GM19099 (cell line): ENCODE measurements around the gene PAM.

Source experiments
- POLR2A ChIP-seq: IDR thresholded peaks from 3 replicates; pipeline ENCODE4 v1.6.1; 2011; ENCODE audit warnings: low read depth; ENCODE audit not compliant: insufficient read length; ENCODE audit errors: extremely low read depth

Gene PAM

GRCh38 chr5:102873379-102873932, 118.4 kb downstream of the PAM start:
- TF ChIP-seq POLR2A: no peak

GRCh38 chr5:102874054-102874453, 118.9 kb downstream of the PAM start:
- no peak for TF ChIP-seq POLR2A

- TF ChIP-seq POLR2A: no peak
Observed at GRCh38 chr5:102875721-102876123, 120.6 kb downstream of the PAM start.

GRCh38 chr5:102876610-102877009, 121.5 kb downstream of the PAM start:
- no peak for TF ChIP-seq POLR2A

GRCh38 chr5:102879741-102880140, 124.6 kb downstream of the PAM start:
- no peak for TF ChIP-seq POLR2A

- TF ChIP-seq POLR2A: no peak
Observed at GRCh38 chr5:102886586-102886985, 131.5 kb downstream of the PAM start.

- no peak for TF ChIP-seq POLR2A
Observed at GRCh38 chr5:102888483-102888882, 133.4 kb downstream of the PAM start.

- TF ChIP-seq POLR2A: no peak
Observed at GRCh38 chr5:102889033-102889432, 133.9 kb downstream of the PAM start.

GRCh38 chr5:102890133-102890532, 135.0 kb downstream of the PAM start:
- TF ChIP-seq POLR2A: no peak

- TF ChIP-seq POLR2A: no peak
Observed at GRCh38 chr5:102891175-102891574, 136.1 kb downstream of the PAM start.

- TF ChIP-seq POLR2A: no peak
Observed at GRCh38 chr5:102893942-102894341, 138.8 kb downstream of the PAM start.

GRCh38 chr5:102895234-102895633, 140.1 kb downstream of the PAM start:
- TF ChIP-seq POLR2A: no peak

- no peak for TF ChIP-seq POLR2A
Observed at GRCh38 chr5:102895976-102896375, 140.9 kb downstream of the PAM start.

- no peak for TF ChIP-seq POLR2A
Observed at GRCh38 chr5:102901424-102902134, 146.5 kb downstream of the PAM start.

GRCh38 chr5:102902135-102902448, 147.0 kb downstream of the PAM start:
- TF ChIP-seq POLR2A: no peak

- TF ChIP-seq POLR2A: no peak
Observed at GRCh38 chr5:102902647-102903046, 147.5 kb downstream of the PAM start.
